Right lobe of liver (tissue), 4 donors: ENCODE data around the gene CRYAB.

ENCODE experiments used
- CTCF ChIP-seq, 4 donors: fragments of 200-600 bp in 3 of 4; fragments of 450-650 bp in 1 of 4; IDR thresholded peaks; one replicate each; pipeline versions ENCODE4 v1.5.1 to v1.8.0; 2016 to 2022; ENCODE audit warnings: antibody characterized with exemption in 4 of 4, mild to moderate bottlenecking in 2 of 4
- POLR2A ChIP-seq: fragments of 450-650 bp; IDR thresholded peaks from one replicate; pipeline ENCODE4 v1.6.1; 2017; ENCODE audit warnings: antibody characterized with exemption, mild to moderate bottlenecking
- donor health status: DM: no; HTN: no; CAD: no.
- donor health status: DM: no; HTN: no; CAD: no.
- donor health status: DM: no; HTN: yes; CAD: no.

DNA sequence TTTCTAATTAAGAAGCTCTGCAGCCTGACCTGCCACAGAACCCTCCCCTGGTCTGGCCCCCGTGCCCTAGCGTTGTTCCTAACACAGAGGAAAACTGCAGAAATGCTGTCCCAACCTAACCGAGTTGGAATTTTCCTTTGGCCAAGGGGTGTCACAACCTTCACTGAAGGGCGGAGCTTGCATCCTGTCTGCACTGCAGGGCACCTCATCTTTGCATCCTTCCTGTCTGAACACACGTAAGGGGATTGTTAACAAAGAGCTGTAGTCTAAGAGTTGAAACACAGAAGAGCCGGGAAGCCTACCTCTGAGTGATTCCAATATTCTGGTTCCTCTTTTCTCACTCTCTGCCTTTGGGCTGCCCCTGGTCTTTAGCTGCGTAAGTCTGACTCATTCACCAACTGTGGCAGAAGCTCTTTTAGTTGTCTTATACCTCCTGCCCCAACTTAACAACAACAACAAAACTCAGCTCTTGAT lies 27.2 kb upstream of the CRYAB start:
- TF ChIP-seq POLR2A, result no peak
- no peak for TF ChIP-seq CTCF (IDR thresholded peaks at IDR 0.05)
